Measurements from ENCODE around the gene NLN. TPM values are rescaled to one million over a fixed set of nuclear protein-coding genes. Genes with fewer than 3 reads are reported as not detected.

NLN gene
- total and polyA plus RNA-seq, 11 donors: 1.6 to 28.2 (median 11.6) TPM

DNA sequence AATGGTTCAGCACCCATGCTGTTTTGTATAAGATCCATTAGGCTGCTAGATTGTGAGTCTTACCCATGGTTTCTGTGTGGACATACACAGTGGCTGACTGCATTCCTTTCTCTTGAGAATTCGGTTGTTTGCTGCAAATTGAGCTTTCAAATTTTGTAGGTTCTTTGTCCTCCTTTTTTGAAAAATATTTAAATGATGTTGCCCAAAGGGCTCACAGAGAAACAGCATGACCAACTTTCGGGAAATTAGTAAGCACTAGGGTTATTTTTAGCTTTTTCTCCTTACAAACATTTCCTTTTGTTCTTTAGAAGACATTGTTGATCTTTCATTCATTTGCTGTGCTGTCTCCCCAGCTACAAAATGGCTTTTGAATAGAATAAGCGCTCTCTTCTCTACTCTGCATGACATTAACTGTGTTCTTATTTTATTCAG lies 79.4 kb downstream of the NLN start:
- TF ChIP-seq CTCF (IDR thresholded peaks at IDR 0.05) (no peak), POLR2A (IDR thresholded peaks at IDR 0.05) (no peak)
- ATAC-seq (no peak), DNase-seq (no peak)
- no peaks in the 10 kb centered on the region for H3K9me3 ChIP-seq
- intact Hi-C loops (cut with DNase I): no loop called here
- no peak overlapping the region for H3K4me3 ChIP-seq
- peaks cover 0 to 4% (median 0%) of the 10 kb centered on the region in 9 donors for H3K36me3 ChIP-seq
- peak overlapping the region in 2 of 12 donors; percentile 12 to 33 for H3K27ac ChIP-seq
- peaks cover 0 to 23% (median 2%) of the 10 kb centered on the region in 12 donors for H3K4me1 ChIP-seq
- H3K27me3 ChIP-seq: no peaks in the 10 kb centered on the region
- WGBS, 4 donors: 54 to 70% (median 65%) methylated on average over 3 of the region's 3 CpGs

DNA sequence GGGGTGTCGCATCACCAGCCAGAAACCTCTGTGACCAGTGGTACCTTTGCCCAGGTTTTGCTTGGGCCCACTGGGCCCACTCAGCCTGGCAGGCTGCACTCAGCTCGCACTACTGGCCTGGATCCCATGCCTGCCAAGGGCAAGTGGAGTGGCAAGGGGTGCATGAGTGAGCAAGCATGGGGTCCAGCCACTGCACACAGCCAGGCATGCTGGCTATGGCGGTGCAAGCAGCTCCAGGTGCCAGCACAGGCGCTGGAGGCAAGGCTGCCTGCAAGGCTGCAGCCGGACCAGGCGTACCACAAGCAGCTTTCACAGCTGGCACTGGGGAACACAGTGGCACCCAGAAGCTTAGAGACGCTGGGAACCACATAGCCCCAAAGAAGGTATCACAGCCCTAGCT lies 80.1 kb downstream of the NLN start:
- intact Hi-C loops (cut with DNase I): no loop called here
- peaks cover 0 to 3% (median 0%) of the 10 kb centered on the region in 9 donors for H3K36me3 ChIP-seq
- no peaks in the 10 kb centered on the region for H3K27me3 ChIP-seq
- no peaks in the 10 kb centered on the region for H3K9me3 ChIP-seq
- H3K4me3 ChIP-seq: no peak overlapping the region
- TF ChIP-seq CTCF (IDR thresholded peaks at IDR 0.05) (no peak), POLR2A (IDR thresholded peaks at IDR 0.05) (no peak)
- peak in 1 of 4 donors; percentile 36 for ATAC-seq
- no peak for DNase-seq
- H3K4me1 ChIP-seq: peaks cover 0 to 23% (median 2%) of the 10 kb centered on the region in 12 donors
- no peak overlapping the region for H3K27ac ChIP-seq
- WGBS, 4 donors: 97 to 100% (median 98%) methylated on average over 3 to 7 of the region's 7 CpGs

DNA sequence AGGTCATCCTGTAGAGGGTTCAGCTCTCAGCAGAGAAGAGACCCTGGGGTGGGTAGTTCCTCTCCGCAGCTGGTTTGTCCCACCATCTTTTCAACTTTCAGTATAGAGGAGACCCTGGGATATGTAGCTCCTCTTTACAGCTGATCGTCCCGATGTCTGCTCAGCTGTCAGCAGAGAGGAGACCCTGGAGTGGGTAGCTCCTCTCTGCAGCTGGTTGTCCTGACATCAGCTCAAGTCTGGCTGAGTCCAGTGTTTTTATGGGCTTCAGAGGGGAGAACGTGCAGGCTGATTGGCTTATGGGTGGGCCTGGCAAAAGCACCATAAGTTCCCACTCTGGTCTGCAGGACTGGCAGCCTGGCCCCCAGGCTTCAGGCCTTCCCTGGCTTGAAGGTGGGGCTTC lies 80.8 kb downstream of the NLN start:
- H3K27ac ChIP-seq: no peak overlapping the region
- peaks cover 0 to 23% (median 2%) of the 10 kb centered on the region in 12 donors for H3K4me1 ChIP-seq
- H3K27me3 ChIP-seq: no peaks in the 10 kb centered on the region
- ATAC-seq (no peak), DNase-seq (no peak)
- intact Hi-C loops (cut with DNase I): no loop called here
- TF ChIP-seq POLR2A (IDR thresholded peaks at IDR 0.05) (no peak), CTCF (IDR thresholded peaks at IDR 0.05) (no peak)
- H3K9me3 ChIP-seq: no peaks in the 10 kb centered on the region
- no peaks in the 10 kb centered on the region for H3K36me3 ChIP-seq
- H3K4me3 ChIP-seq: no peak overlapping the region
- 92 to 100% (median 98%) methylated on average over 4 of the region's 4 CpGs for WGBS, 4 donors

DNA sequence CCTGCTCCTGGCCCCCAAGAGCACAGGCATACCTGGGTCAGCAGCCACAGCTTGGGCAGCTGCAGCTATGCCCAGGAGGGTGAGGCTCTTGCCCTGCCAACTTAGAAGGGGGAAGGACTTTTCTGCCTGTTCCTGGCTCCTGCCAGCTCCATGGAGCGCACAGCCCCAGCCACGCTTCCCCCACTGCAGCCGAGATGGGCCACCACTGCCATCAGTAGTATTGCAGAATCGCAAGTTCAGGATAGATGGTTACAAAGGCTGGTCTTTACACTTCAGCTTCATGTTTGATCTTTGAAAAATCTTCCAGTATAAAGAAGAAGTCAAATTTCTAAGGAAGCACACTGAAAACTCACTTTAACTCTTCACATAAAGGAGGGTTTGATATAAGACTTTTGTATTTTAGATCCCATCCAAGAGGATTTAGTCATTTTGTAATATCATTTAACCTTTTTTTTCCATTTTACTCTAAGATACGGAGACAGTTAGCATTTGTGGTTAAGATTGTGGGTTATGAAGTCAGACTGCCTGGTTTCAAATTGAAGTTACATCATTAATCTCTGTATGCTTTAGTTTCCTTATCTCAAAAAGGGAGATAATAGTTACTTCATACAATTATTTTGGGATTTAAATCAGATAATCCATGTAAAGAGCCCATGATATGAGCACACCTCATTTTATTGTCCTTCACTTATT lies 81.8 kb downstream of the NLN start:
- TF ChIP-seq CTCF (IDR thresholded peaks at IDR 0.05): no peak
- TF ChIP-seq POLR2A (IDR thresholded peaks at IDR 0.05): no peak
- Histone ChIP-seq H3K9me3 (no peaks in the 10 kb centered on the region), H3K4me1 (peaks cover 0 to 23% (median 2%) of the 10 kb centered on the region in 12 donors), H3K27me3 (no peaks in the 10 kb centered on the region), H3K4me3 (no peak overlapping the region), H3K27ac (no peak overlapping the region), H3K36me3 (no peaks in the 10 kb centered on the region)
- intact Hi-C loops (cut with DNase I): no loop called here
- WGBS, 4 donors: 90 to 99% (median 95%) methylated on average over 5 of the region's 5 CpGs
- DNase-seq (no peak), ATAC-seq (peak in 1 of 4 donors; percentile 18)
